ENCODE results near the gene PGAP6.

PGAP6 gene

DNA sequence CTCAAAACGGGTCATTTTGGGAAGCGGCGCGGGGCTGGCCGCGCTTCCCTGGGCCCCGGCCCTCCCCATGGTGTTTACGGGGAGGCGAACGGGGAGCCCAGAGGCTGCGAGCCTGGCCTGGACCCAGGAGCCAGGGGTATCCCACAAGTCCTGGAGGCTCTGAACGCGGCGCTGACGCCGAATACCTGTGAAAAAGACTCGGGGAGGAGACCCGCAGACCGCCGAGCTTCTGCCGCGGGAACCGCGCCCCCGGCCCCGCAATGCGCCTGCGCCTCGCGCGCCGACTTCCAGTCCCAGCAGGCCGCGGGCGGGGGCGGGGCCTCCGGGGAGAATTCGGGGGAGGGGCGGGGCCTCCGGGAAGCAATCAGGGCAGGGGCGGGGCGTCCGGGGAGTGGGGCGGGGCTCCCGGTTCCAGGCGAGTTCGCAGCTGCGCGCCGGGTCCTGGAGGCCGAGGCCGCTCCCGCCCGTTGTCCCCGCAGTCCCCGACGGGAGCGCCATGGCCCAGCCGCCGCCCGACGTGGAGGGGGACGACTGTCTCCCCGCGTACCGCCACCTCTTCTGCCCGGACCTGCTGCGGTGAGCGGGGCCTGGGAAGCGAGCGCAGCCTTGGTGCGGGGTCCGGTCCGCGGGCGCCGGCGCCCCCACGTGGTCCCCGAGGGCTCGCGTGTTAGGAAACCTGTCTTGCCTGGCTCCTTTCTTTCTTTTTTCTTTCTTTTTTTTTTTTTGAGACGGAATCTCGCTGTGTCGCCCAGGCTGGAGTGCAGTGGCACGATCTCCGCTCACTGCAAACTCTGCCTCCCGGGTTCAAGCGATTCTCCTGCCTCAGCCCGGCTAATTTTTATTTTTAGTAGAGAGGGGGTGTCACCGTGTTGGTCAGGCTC, 19.9 kb upstream of the PGAP6 start, which contains the start of gene DECR2:
DECR2 (plus strand) TSS at position 418 of the 881 bp plus-strand sequence; CDS start at position 497, 79 bp downstream.
- DNase-seq (ENCODE audit: low spot score), result peak; percentile 91

DNA sequence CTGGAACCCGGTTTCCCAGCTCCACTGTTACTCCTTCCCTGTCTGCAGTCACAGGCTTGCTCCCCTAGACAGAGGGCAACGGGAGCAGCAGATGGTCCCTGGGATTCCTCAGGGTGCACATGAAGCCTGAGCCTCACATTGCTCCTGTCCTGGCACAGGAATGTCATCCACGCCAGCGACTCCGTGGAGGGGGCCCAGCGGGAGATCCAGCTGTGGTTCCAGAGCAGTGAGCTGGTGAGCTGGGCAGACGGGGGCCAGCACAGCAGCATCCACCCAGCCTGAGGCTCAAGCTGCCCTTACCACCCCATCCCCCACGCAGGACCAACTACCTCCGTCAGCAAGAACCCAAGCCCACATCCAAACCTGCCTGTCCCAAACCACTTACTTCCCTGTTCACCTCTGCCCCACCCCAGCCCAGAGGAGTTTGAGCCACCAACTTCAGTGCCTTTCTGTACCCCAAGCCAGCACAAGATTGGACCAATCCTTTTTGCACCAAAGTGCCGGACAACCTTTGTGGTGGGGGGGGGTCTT, 18.3 kb upstream of the PGAP6 start:
- peak; percentile 38 for DNase-seq (ENCODE audit: low spot score)

DNA sequence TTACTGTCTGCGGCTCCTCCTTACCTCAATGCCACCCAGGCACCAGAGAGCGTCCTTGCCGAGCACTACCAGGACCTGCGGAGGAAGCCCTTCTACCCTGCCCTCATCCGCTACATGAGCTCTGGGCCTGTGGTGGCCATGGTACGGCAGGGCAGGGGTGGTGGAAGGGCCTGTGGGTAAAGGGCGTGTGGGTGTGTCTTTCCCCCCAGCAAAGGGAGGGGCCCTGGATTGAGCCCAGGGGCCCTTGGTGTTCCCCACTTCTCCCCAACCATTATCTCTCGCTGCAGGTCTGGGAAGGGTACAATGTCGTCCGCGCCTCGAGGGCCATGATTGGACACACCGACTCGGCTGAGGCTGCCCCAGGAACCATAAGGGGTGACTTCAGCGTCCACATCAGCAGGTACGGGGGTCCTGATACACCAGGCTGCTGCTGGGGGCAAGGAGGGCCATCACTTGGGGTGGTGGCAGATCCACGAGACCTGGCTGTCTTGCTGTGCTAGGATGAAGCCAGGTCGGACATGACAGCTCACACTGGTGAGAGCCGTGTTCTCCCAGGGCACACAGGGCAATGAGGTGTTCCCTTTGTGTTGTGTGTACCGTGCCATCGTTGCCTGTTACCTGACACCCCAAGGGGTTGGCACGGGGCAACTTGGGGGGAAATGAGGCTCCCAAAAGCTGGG, 17.7 kb upstream of the PGAP6 start:
- DNase-seq (ENCODE audit: low spot score), result peak; percentile 72

DNA sequence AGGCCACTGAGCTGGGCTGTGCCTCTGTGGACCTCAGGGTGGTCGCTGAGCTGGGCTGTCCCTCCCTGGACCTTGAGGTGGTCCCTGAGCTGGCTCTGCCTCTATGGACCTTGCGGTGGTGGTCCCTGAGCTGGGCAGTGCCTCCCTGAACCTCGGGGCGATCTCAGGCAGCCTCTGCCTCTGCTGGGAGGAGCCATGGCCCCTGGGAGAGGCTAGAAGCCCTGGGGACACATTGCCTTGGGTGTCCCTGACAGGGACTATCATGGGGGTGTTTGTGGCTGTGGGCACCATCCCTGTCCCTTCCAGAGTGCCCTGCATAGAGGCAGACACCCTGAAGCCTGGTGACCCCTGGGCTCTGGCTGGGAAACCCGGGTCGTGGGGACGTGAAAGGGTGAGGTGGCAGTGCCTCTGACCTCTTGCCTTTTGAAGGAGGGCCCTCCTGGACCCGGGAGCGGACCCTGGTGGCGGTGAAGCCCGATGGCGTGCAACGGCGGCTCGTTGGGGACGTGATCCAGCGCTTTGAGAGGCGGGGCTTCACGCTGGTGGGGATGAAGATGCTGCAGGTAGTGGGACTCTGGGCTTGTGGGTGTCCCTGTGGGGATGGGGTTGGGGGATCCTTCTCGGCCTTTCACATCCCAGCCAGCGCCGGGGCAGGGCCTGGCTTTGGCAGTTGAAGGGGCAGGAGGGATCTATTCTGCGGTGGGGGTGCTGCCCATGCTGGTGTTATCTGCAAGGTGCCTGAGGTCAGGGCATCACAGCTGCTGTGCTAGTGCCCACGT, 17.0 kb upstream of the PGAP6 start:
- DNase-seq (ENCODE audit: low spot score), result no peak

DNA sequence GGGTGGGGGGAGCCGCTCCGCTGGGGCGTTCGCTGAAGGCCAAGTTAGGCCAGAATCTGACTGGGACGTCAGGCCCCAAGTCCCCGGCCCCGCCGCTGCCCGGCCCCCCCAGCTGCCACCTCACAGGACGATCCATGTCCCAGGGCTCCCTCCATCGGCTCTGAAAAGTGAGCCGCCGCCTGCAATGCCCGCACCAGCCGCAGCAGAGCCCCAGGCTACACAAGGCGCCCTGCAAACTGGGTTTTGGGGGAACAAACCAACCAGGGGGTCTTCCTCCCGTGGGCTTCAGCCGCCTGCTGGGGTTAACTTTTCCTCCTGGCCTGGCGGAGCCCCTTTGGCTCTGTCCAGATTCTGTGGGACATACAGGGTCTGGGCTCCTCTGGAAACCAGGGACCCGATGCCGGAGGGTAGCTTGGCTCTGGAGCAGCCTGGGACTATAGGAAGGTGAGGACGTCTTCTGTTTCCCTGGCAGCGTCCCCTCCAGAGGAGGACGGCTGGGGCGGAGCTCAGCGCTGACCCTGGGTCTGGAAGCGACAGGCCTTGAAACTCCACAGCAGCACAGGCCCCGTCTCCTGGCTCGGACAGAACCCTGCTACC, 16.1 kb upstream of the PGAP6 start:
- DNase-seq (ENCODE audit: low spot score), result peak; percentile 45

DNA sequence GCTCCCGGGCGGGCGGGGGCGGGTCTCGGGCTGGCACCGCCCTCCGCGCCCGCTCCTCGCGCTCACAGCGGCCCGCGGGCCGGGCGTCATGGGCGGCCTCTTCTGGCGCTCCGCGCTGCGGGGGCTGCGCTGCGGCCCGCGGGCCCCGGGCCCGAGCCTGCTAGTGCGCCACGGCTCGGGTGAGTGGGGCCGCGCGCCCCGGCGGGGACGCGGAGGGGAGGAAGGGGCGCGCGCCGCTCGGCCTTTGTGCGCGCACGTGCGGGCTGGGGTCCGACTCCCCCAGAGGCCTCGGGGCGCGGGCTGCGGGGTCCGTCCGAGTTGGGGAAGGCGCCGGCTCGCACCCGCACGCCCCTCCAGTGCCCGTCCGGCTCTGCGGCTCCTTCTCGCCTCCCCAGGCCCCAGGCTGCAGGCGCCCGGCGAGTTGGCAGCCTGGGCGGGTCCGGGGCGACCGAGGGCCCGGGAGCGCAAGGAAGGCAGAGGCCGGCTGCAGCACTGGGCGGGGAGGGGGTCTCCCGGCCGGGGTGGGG, 15.4 kb upstream of the PGAP6 start, which contains the start of gene NME4:
NME4 (plus strand) TSS at position 65 of the 527 bp plus-strand sequence; CDS start at position 89, 24 bp downstream.
- peak; percentile 24 for DNase-seq (ENCODE audit: low spot score)

DNA sequence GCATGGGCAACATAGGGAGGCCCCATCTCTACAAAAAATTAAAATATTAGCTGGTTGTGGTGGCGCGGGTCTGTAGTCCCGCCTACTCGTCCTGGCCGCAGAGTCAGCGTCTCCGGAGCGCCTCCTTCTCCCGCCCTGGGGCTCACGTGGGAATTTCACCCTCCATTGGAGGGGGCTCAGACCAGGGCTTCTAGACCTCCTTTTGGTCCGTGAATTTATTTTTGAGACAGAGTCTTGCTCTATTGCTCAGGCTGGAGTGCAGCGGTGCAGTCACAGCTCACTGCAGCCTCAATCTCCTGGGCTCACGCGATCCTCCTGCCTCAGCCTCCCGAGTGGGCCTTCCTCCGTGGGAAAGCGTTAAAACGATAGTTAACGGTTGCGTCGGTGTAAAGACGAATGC, 14.8 kb upstream of the PGAP6 start:
- DNase-seq (ENCODE audit: low spot score), result peak; percentile 22

DNA sequence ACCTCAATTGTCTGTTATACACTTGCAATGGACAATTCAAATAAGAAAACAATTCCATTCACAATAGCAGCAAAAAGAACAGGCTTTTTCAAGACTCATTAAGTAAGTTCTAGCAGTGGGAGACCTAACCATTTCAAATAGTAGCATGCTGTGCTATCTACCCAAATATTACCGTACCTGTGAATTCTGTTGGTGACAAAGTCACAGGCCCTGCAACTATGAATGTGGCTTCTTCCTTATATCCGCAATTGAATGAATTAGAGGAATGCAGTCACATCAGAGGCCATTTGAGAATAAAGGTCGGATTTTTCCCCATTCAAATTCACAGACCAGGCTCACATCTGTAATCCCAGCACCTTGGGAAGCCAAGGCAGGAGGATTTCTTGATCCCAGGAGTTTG, 14.4 kb upstream of the PGAP6 start:
- DNase-seq (ENCODE audit: low spot score), result peak; percentile 12

DNA sequence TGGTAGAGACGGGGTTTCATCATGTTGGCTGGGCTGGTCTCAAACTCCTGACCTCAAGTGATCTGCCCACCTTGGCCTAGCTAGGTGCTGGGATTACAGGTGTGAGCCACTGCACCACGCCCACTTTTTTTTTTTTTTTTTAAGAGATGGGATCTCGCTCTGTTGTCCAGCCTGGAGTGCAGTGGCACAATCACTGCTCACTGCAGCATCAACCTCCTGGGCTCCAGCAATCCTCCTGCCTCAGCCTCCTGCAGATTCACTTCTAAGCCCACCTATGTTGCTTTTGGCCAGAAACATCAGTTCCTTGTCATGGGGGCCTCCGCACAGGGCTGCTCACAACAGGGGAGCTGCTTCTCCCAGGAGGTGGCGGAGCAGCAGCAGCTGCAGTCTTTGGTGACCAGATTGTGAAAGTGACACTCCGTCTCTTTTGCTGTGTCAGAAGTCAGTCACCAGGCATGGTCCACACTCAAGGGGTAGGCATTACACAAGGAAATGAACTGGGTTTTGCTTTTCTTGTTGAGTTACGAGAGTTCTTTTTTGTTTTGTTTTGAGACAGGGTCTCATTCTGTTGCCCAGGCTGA, 10.8 kb upstream of the PGAP6 start:
- DNase-seq (ENCODE audit: low spot score), result no peak

DNA sequence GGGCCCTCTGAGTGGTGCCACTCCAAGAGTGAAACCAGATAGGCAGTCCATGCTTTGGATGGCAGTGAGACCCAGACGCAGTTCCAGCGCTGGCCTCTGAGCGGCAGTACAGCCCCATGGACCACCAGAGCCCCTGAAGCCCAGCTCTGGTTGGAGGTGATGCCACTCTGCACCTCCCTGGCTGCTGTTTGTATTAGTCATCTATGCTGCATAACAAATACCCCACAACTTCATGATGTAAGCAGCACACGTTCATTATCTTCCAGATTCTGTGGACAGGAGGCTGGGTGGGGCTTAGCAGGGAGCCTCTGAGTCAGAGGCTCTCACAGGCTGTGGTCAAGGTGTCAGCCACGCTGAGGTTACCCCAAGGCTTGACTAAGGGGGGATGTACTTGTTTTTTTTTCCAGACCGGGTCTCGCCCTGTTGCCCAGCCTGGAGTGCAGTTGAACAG, 10.1 kb upstream of the PGAP6 start:
- peak; percentile 72 for DNase-seq (ENCODE audit: low spot score)

DNA sequence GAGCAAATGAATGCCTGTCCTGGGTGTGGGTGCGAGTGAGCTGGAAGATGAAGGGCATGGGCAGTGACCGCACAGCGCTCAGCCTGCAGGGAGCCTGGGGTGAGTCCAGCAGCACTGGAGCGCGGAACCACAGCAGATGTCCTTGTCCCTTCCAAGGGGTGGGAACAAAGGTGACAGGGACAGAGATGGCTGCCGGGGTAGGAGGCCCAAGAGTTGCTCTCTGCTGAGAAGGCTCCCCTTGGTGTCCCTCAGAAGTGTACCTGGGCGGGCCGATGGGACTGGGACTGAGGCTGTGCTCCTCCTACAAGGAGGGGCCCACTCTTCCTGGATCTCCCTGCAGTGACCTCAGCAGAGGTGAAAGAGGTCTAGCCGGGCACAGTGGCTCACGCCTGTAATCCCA, 7.6 kb upstream of the PGAP6 start:
- DNase-seq (ENCODE audit: low spot score), result no peak

DNA sequence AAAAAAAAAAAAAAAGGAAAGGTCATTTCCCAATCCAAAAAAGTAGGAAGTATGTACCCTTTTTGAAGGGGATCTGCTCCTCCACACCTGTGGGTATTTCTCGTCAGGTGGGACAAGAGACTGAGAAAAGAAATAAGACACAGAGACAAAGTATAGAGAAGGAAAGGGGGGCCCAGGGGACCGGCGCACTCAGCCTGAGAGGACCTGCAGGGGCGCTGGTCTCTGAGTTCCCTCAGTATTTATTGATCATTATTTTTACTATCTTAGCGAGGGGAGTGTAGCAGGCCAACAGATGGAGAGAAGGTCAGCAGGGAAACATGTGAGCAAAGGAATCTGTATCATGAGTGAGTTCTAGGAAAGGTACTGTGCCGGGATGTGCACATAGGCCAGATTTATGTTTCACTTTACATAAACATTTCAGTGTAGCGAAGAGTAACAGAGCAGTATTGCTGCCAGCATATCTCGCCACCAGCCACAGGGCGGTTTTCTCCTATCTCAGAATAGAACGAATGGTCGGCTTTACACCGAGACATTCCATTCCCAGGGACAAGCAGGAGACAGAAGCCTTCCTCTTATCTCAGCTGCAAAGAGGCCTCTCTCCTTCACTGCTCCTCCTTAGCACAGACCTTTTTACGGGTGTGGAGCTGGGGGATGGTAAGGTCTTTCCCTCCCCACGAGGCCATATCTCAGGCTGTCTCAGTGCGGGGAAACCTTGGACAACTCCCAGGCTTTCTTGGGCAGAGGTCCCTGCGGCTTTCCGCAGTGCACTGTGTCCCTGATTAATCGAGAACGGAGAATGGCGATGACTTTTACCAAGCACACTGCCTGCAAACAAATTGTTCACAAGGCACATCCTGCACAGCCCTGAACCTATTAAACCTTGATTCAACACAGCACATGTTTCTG, 6.2 kb upstream of the PGAP6 start:
- peak; percentile 32 for DNase-seq (ENCODE audit: low spot score)

DNA sequence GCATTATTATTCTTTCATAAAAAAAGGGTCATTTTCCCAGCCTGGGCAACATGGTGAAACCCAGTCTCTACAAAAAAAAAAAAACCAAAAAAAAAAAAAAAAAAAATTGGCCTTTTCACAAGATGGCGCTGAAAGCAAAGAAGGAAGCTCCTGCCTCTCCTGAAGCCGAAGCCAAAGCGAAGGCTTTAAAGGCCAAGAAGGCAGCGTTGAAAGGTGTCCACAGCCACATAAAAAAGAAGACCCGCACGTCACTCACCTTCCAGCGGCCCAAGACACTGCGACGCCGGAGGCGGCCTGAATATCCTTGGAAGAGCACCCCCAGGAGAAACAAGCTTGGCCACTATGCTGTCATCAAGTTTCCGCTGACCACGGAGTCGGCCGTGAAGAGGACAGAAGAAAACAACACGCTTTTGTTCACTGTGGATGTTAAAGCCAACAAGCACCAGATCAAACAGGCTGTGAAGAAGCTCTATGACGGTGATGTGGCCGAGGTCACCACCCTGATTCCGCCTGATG, 4.9 kb upstream of the PGAP6 start:
- DNase-seq (ENCODE audit: low spot score), result no peak

DNA sequence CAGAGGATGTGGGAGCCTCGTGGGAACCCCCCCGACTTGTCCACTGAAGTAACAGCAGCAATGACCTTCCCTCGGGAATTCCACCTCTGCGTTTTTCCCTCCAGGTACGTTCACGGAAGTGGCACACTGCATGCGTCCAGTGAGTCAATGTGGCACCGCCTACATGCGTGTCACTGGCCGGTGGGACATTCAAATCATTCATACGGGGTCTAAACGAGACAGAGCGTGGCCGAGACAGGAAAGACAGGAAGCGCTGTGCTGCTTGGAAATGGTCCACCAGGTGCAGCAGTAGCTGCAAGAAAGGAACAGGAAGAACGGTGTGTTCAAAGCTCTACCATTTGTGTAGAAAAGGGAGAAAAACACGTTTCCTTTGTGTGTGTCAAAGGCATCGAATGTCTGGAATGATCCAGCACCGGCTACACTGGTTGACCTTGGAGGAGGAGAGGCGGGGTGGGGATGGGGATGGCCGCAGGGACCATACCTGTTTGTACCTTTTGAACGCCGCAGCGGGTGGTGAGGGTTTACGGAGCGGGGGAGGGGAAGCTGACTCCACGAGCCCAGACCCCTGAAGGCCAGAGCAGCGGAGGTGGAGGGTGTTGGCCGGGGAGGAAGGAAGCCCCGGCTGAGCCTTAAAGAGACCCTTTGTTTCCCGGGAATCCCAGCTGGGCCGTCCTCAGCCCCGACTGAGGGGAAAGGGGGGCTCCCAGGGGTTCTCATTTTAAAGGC, 1.7 kb upstream of the PGAP6 start:
- DNase-seq (ENCODE audit: low spot score), result no peak

DNA sequence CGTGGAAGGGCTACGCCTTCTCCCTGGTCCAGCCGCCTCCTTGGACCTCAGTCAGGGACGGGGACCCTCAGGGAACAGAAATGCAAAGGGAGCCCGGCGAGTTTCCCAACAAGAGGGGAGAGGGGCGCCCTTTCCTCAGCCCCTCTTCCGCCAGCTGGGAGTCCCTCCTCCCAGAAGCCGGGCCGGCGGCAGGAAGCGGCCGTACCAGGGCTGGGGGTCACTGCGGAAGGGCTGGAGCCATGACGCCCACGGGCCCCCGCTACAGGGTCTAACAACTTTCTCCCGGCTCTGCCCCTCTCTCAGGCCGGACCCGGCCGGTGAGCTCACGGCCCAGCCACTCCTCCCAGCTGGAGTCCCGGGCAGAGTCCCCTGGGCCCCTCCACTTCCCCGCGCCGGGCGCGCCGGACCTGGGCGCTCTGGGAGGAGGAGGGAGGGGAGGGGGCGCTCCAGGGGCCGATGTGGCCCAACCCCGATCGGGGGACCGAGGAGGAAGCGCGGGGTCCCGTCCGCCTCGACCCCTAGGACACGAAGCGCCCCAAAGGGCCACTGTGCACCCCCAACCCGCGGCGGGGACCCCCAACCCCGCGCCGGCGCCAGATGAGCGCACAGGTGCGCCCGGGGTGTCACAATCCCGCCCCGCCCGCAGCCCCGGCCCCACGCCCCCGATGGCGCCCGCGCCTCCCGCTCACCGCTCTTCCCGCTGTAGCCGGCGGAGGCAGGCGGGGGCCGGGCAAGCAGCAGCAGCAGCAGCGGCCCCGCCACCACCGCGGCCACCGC, 578 bp downstream of the PGAP6 start:
- DNase-seq (ENCODE audit: low spot score), result no peak

DNA sequence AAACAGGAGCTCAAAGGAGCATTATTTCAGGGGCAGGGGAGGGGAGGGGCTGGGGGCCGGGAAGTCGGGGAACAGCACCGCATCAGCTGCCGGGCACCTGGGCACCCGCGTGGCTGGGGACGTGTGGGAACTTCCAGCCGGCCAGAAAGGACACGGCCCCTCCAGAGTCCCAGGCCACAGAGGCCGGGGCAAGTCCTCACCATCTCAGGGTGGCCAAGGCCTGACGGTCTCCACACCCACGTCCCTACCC, 1.1 kb downstream of the PGAP6 start:
- DNase-seq (ENCODE audit: low spot score), result no peak

DNA sequence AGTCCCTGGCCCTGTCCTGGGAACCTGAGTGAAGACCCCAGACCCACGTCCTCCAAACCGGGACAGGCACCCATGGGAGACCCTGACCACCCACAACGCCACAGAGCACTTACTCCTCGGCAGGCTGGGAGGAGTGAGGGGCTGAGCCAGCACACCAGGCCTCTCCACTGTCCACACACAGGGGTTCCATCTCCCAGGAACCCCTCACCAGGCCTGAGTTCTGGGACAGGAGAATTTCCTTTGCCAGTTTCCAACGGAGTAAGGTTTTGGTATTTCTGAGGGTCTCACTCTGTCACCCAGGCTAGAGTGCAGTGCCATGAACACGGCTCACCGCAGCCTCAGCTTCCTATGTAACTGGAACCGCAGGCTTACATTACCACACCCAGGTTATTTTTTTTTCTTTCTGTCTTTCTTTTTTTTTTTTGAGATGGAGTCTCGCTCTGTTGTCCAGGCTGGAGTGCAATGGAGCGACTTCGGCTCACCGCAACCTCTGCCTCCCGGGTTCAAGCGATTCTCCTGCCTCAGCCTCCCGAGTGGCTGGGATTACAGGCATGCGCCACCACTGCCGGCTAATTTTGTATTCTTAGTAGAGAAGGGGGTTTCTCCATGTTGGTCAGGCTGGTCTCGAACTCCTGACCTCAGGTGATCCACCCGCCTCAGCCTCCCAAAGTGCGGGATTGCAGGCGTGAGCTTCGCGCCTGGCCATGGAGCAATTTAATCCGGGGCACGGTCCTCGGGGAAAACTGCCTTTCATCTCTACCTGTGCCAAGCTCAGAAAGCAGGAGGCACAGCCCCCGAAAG, 1.6 kb downstream of the PGAP6 start:
- no peak for DNase-seq (ENCODE audit: low spot score)

Data from hematopoietic multipotent progenitor cell treated with erythropoietin and hydrocortisone succinate and interleukin-3 and kit ligand, for 17 days (in vitro differentiated cells).